Measurements from ENCODE around the gene INTS3.
A peak's percentile ranks its signal among the peaks of the same experiment; 100 is the strongest.

Gene INTS3

GRCh38 chr1:153727463-153728304 is at the start of gene INTS3:
Gene INTS3 (plus strand): TSS chr1:153728050. CDS start chr1:153728635, 585 bp downstream.
- Histone ChIP-seq H3K9ac (ENCODE audit: low read depth, low read length) (peak within 1 kb of the TSS; percentile 98), H3K9me3 (ENCODE audit: control insufficient read depth, insufficient read depth, low read length) (no peaks in the 10 kb centered on the region), H3K27me3 (ENCODE audit: control insufficient read depth, insufficient read depth, low read length) (no peaks in the 10 kb centered on the region), H3K4me3 (ENCODE audit: low read depth, low read length) (peak within 1 kb of the TSS; percentile 98), H3K36me3 (ENCODE audit: control insufficient read depth, insufficient read depth, low read length) (no peaks in the 10 kb centered on the region), H3K4me1 (ENCODE audit: control insufficient read depth, insufficient read depth, low read length) (peaks cover 7% of the 10 kb centered on the region)

- Histone ChIP-seq H3K27me3 (ENCODE audit: control insufficient read depth, insufficient read depth, low read length) (peaks cover 31% of the 10 kb centered on the region), H3K9me3 (ENCODE audit: control insufficient read depth, insufficient read depth, low read length) (no peaks in the 10 kb centered on the region), H3K9ac (ENCODE audit: low read depth, low read length) (peak within 1 kb of the TSS; percentile 16), H3K4me3 (ENCODE audit: low read depth, low read length) (peak within 1 kb of the TSS; percentile 87), H3K4me1 (ENCODE audit: control insufficient read depth, insufficient read depth, low read length) (peaks cover 3% of the 10 kb centered on the region), H3K36me3 (ENCODE audit: control insufficient read depth, insufficient read depth, low read length) (no peaks in the 10 kb centered on the region)
These were observed 49.1 kb upstream of the INTS3 start, which contains the start of gene NPR1 for GRCh38 chr1:153678519-153679336. Gene NPR1 (plus strand): TSS chr1:153678688. CDS start chr1:153679109, 421 bp downstream.

GRCh38 chr1:153679337-153680119 is 48.3 kb upstream of the INTS3 start:
- H3K27me3 ChIP-seq (ENCODE audit: control insufficient read depth, insufficient read depth, low read length) = peaks cover 31% of the 10 kb centered on the region
- H3K4me3 ChIP-seq (ENCODE audit: low read depth, low read length) = peak overlapping the region; percentile 87

GRCh38 chr1:153680120-153680403 is 47.8 kb upstream of the INTS3 start:
- Histone ChIP-seq H3K4me1 (ENCODE audit: control insufficient read depth, insufficient read depth, low read length) (peaks cover 3% of the 10 kb centered on the region), H3K4me3 (ENCODE audit: low read depth, low read length) (peak overlapping the region; percentile 87), H3K9me3 (ENCODE audit: control insufficient read depth, insufficient read depth, low read length) (no peaks in the 10 kb centered on the region), H3K9ac (ENCODE audit: low read depth, low read length) (no peak overlapping the region), H3K36me3 (ENCODE audit: control insufficient read depth, insufficient read depth, low read length) (no peaks in the 10 kb centered on the region), H3K27me3 (ENCODE audit: control insufficient read depth, insufficient read depth, low read length) (peaks cover 31% of the 10 kb centered on the region)

More at GRCh38 chr1:153679337-153680119, 48.3 kb upstream of the INTS3 start:
- Histone ChIP-seq H3K4me1 (ENCODE audit: control insufficient read depth, insufficient read depth, low read length) (peaks cover 3% of the 10 kb centered on the region), H3K9me3 (ENCODE audit: control insufficient read depth, insufficient read depth, low read length) (no peaks in the 10 kb centered on the region), H3K36me3 (ENCODE audit: control insufficient read depth, insufficient read depth, low read length) (no peaks in the 10 kb centered on the region), H3K9ac (ENCODE audit: low read depth, low read length) (peak overlapping the region; percentile 16)

GRCh38 chr1:153682730-153683129 is 45.1 kb upstream of the INTS3 start:
- H3K27me3 ChIP-seq (ENCODE audit: control insufficient read depth, insufficient read depth, low read length) = peaks cover 31% of the 10 kb centered on the region
- H3K4me1 ChIP-seq (ENCODE audit: control insufficient read depth, insufficient read depth, low read length) = peaks cover 3% of the 10 kb centered on the region
- H3K9me3 ChIP-seq (ENCODE audit: control insufficient read depth, insufficient read depth, low read length) = no peaks in the 10 kb centered on the region
- H3K9ac ChIP-seq (ENCODE audit: low read depth, low read length) = no peak overlapping the region
- no peak overlapping the region for H3K4me3 ChIP-seq (ENCODE audit: low read depth, low read length)
- no peaks in the 10 kb centered on the region for H3K36me3 ChIP-seq (ENCODE audit: control insufficient read depth, insufficient read depth, low read length)

- Histone ChIP-seq H3K4me1 (ENCODE audit: control insufficient read depth, insufficient read depth, low read length) (peaks cover 3% of the 10 kb centered on the region), H3K9ac (ENCODE audit: low read depth, low read length) (no peak overlapping the region), H3K9me3 (ENCODE audit: control insufficient read depth, insufficient read depth, low read length) (no peaks in the 10 kb centered on the region), H3K27me3 (ENCODE audit: control insufficient read depth, insufficient read depth, low read length) (peaks cover 22% of the 10 kb centered on the region), H3K36me3 (ENCODE audit: control insufficient read depth, insufficient read depth, low read length) (no peaks in the 10 kb centered on the region), H3K4me3 (ENCODE audit: low read depth, low read length) (no peak overlapping the region)
These were observed 44.0 kb upstream of the INTS3 start for GRCh38 chr1:153683854-153684253.

- H3K36me3 ChIP-seq (ENCODE audit: control insufficient read depth, insufficient read depth, low read length) = no peaks in the 10 kb centered on the region
- no peak overlapping the region for H3K4me3 ChIP-seq (ENCODE audit: low read depth, low read length)
- H3K27me3 ChIP-seq (ENCODE audit: control insufficient read depth, insufficient read depth, low read length) = peaks cover 15% of the 10 kb centered on the region
- peaks cover 3% of the 10 kb centered on the region for H3K4me1 ChIP-seq (ENCODE audit: control insufficient read depth, insufficient read depth, low read length)
- no peak overlapping the region for H3K9ac ChIP-seq (ENCODE audit: low read depth, low read length)
- H3K9me3 ChIP-seq (ENCODE audit: control insufficient read depth, insufficient read depth, low read length) = no peaks in the 10 kb centered on the region
These were observed 43.0 kb upstream of the INTS3 start for GRCh38 chr1:153684892-153685291.

- H3K27me3 ChIP-seq (ENCODE audit: control insufficient read depth, insufficient read depth, low read length) = peaks cover 8% of the 10 kb centered on the region
- no peaks in the 10 kb centered on the region for H3K36me3 ChIP-seq (ENCODE audit: control insufficient read depth, insufficient read depth, low read length)
- H3K4me3 ChIP-seq (ENCODE audit: low read depth, low read length) = no peak overlapping the region
- no peak overlapping the region for H3K9ac ChIP-seq (ENCODE audit: low read depth, low read length)
- H3K4me1 ChIP-seq (ENCODE audit: control insufficient read depth, insufficient read depth, low read length) = no peaks in the 10 kb centered on the region
- H3K9me3 ChIP-seq (ENCODE audit: control insufficient read depth, insufficient read depth, low read length) = no peaks in the 10 kb centered on the region
These were observed 42.1 kb upstream of the INTS3 start for GRCh38 chr1:153685544-153686340.

GRCh38 chr1:153687346-153688125 is 40.3 kb upstream of the INTS3 start:
- Histone ChIP-seq H3K9me3 (ENCODE audit: control insufficient read depth, insufficient read depth, low read length) (no peaks in the 10 kb centered on the region), H3K4me3 (ENCODE audit: low read depth, low read length) (no peak overlapping the region), H3K4me1 (ENCODE audit: control insufficient read depth, insufficient read depth, low read length) (no peaks in the 10 kb centered on the region), H3K36me3 (ENCODE audit: control insufficient read depth, insufficient read depth, low read length) (no peaks in the 10 kb centered on the region), H3K9ac (ENCODE audit: low read depth, low read length) (no peak overlapping the region), H3K27me3 (ENCODE audit: control insufficient read depth, insufficient read depth, low read length) (no peaks in the 10 kb centered on the region)

- Histone ChIP-seq H3K4me1 (ENCODE audit: control insufficient read depth, insufficient read depth, low read length) (no peaks in the 10 kb centered on the region), H3K36me3 (ENCODE audit: control insufficient read depth, insufficient read depth, low read length) (no peaks in the 10 kb centered on the region), H3K9ac (ENCODE audit: low read depth, low read length) (no peak overlapping the region), H3K4me3 (ENCODE audit: low read depth, low read length) (no peak overlapping the region), H3K27me3 (ENCODE audit: control insufficient read depth, insufficient read depth, low read length) (no peaks in the 10 kb centered on the region), H3K9me3 (ENCODE audit: control insufficient read depth, insufficient read depth, low read length) (no peaks in the 10 kb centered on the region)
These were observed 39.6 kb upstream of the INTS3 start for GRCh38 chr1:153688276-153688675.
